Mesendoderm (in vitro differentiated cells): Measurements from ENCODE around the gene CAMSAP2.
"Not testable (repeated sequence)": the region's sequence is repeated elsewhere in the genome, so short reads cannot be mapped to it uniquely, and the experiment has no call there.

ENCODE experiments used
- DNase-seq: peaks from one replicate; pipeline ENCODE4 v3.0.0; 2013
- H2AK5ac ChIP-seq: 2 replicates; pipeline ENCODE4 v1.6.1; 2013; ENCODE audit warnings: low read length, inconsistent platforms
- H2BK120ac ChIP-seq: 2 replicates; pipeline ENCODE4 v1.6.1; 2013; ENCODE audit warnings: low read depth, mild to moderate bottlenecking, low read length, moderate library complexity, mixed read lengths
- H2BK15ac ChIP-seq: replicated peaks from 2 replicates; pipeline ENCODE4 v1.6.1; 2013; ENCODE audit warnings: low read depth, mild to moderate bottlenecking, moderate library complexity
- H2BK5ac ChIP-seq: 2 replicates; pipeline ENCODE4 v1.6.1; 2013; ENCODE audit warnings: low read length, inconsistent platforms
- H3K18ac ChIP-seq: 2 replicates; pipeline ENCODE4 v1.6.1; 2013; ENCODE audit warnings: mild to moderate bottlenecking, low read length, mixed read lengths
- H3K23ac ChIP-seq: one replicate; pipeline ENCODE4 v1.6.1; 2013; ENCODE audit warnings: low read length
- H3K27ac ChIP-seq: 2 replicates; pipeline ENCODE4 v1.5.1; 2013; ENCODE audit warnings: low read depth, mild to moderate bottlenecking, inconsistent platforms, low read length, moderate library complexity
- H3K27me3 ChIP-seq: 2 replicates; pipeline ENCODE4 v1.6.1; 2013; ENCODE audit warnings: low read length, control low read depth, mild to moderate bottlenecking, inconsistent platforms; ENCODE audit not compliant: insufficient read depth, poor library complexity
- H3K36me3 ChIP-seq: 2 replicates; pipeline ENCODE4 v1.6.1; 2013; ENCODE audit warnings: low read length, inconsistent platforms; ENCODE audit not compliant: control insufficient read depth, insufficient read depth
- H3K4ac ChIP-seq: one replicate; pipeline ENCODE4 v1.6.1; 2013; ENCODE audit warnings: low read depth, mild to moderate bottlenecking, low read length, moderate library complexity
- H3K4me1 ChIP-seq: 2 replicates; pipeline ENCODE4 v1.6.1; 2013; ENCODE audit warnings: low read depth, low read length, inconsistent platforms; ENCODE audit not compliant: control insufficient read depth
- H3K4me2 ChIP-seq: 2 replicates; pipeline ENCODE4 v1.6.1; 2013; ENCODE audit warnings: low read length
- H3K4me3 ChIP-seq: 2 replicates; pipeline ENCODE4 v1.5.1; 2013; ENCODE audit warnings: mild to moderate bottlenecking, low read length
- H3K56ac ChIP-seq: one replicate; pipeline ENCODE4 v1.6.1; 2013; ENCODE audit warnings: low read length
- H3K79me1 ChIP-seq: 2 replicates; pipeline ENCODE4 v1.6.1; 2013; ENCODE audit warnings: low read length, inconsistent platforms
- H3K79me2 ChIP-seq: 2 replicates; pipeline ENCODE4 v1.6.1; 2013; ENCODE audit warnings: mild to moderate bottlenecking, low read length; ENCODE audit not compliant: control insufficient read depth, insufficient read depth
- H3K9ac ChIP-seq: 2 replicates; pipeline ENCODE4 v1.6.1; 2013; ENCODE audit warnings: low read length, inconsistent platforms
- H4K5ac ChIP-seq: one replicate; pipeline ENCODE4 v1.6.1; 2013; ENCODE audit warnings: low read length
- H4K8ac ChIP-seq: one replicate; pipeline ENCODE4 v1.6.1; 2013; ENCODE audit warnings: low read depth, mild to moderate bottlenecking, control low read depth, low read length, moderate library complexity
- WGBS: extraction: QIAGEN DNeasy Blood & Tissue Kit; methylation state at CpG from one replicate; pipeline ENCODE4 v1.1.7; 2013; ENCODE audit warnings: low lambda C conversion rate, missing lambda C conversion rate; ENCODE audit not compliant: insufficient coverage; ENCODE audit errors: extremely low coverage; 5-methylcytosine and 5-hydroxymethylcytosine counted together

CAMSAP2 gene

DNA sequence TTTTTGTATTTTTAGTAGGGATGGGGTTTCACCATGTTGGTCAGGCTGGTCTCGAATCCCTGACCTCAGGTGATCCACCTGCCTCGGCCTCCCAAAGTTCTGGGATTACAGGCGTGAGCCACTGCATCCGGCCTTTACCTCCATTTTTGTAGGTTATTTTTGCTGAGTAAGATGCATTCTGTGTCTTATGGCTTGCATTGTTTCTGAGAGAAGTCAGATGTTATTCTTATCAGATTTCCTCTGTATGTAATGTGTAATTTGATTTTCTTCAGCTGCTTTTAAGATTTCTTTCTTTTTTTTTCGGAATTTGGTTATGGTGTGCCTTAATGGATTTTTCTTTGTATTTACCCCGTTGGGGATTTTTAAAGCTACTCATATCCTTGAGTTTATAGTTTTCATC, 52.3 kb downstream of the CAMSAP2 start:
- H3K9ac ChIP-seq, DNase-seq, H3K27ac ChIP-seq, H2BK5ac ChIP-seq, H3K36me3 ChIP-seq, H3K56ac ChIP-seq, H3K23ac ChIP-seq, H3K4ac ChIP-seq, H3K4me1 ChIP-seq, H2BK120ac ChIP-seq, H2AK5ac ChIP-seq, H3K79me2 ChIP-seq, H3K18ac ChIP-seq, H3K27me3 ChIP-seq, H3K79me1 ChIP-seq, H2BK15ac ChIP-seq, H3K4me2 ChIP-seq, H4K5ac ChIP-seq, H4K8ac ChIP-seq, H3K4me3 ChIP-seq: not testable (repeated sequence)
- WGBS, result no CpG with 5 or more reads among the region's 6 CpGs

DNA sequence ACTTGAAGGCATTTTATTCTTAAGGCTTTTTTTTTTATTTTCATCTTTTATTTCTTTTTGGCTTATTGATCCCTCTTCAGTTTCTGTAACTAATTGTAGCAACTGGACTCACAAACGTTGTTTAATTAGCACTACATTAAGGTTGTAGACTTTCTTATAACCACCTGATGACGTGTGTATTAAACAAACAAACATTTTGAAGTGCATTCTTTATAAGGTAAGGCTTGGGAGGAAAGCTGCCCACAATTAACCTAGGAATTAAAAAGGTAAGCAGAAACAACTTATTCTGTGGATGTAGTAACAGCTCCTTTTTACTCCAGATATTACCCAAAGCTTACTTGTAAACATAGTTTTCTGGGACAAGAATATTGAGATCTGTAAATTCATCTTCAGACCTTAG, 55.0 kb downstream of the CAMSAP2 start:
- peaks cover 1% of the 10 kb centered on the region for H3K79me1 ChIP-seq
- no peak overlapping the region for H3K27ac ChIP-seq
- no peak overlapping the region for H3K56ac ChIP-seq
- H3K36me3 ChIP-seq, result no peaks in the 10 kb centered on the region
- H4K5ac ChIP-seq, result no peak overlapping the region
- no peak overlapping the region for H4K8ac ChIP-seq
- H2BK5ac ChIP-seq, result no peak overlapping the region
- H3K4me1 ChIP-seq, result no peaks in the 10 kb centered on the region
- no peak overlapping the region for H3K4me3 ChIP-seq
- H2AK5ac ChIP-seq, result no peak overlapping the region
- H2BK120ac ChIP-seq, result no peak overlapping the region
- no peaks in the 10 kb centered on the region for H3K27me3 ChIP-seq
- no peak overlapping the region for H3K18ac ChIP-seq
- no CpG with 5 or more reads among the region's 2 CpGs for WGBS
- H3K4ac ChIP-seq, result no peak overlapping the region
- no peak overlapping the region for H3K4me2 ChIP-seq
- H3K9ac ChIP-seq, result no peak overlapping the region
- H3K23ac ChIP-seq, result no peak overlapping the region
- H2BK15ac ChIP-seq, result no peak overlapping the region
- H3K79me2 ChIP-seq, result peaks cover 1% of the 10 kb centered on the region
- DNase-seq, result no peak

DNA sequence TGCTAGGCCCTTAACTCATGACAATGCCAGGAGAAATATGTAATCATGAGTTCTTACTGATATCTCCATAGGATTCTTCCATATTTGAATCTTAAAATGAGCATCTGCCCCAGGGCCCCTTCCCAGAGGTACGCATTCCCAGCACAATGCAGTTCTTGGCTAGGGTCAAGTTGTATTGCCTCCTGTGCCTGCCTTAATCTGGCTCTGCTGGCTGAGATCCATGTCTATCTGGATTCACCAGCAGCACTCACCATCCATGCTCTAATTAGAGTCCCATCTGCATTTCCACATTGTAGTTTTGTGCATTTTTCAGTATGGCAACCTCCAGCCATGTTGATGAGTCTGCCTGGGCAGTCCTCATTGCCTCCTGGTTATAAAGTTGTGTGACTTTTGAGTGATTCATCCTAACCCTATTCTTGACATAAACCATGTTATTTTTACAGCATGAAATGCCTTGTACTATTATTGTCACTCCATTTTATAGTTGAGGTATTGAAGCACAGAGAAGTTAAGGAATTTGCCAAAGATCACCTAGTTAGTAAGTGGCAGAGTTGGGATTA, 55.9 kb downstream of the CAMSAP2 start:
- Histone ChIP-seq H3K4me2 (no peak overlapping the region), H2BK120ac (no peak overlapping the region), H3K27ac (no peak overlapping the region), H3K9ac (no peak overlapping the region), H3K4me1 (no peaks in the 10 kb centered on the region), H3K4ac (no peak overlapping the region), H3K56ac (no peak overlapping the region), H3K79me2 (peaks cover 1% of the 10 kb centered on the region), H2BK5ac (no peak overlapping the region), H2BK15ac (no peak overlapping the region), H3K23ac (no peak overlapping the region), H3K4me3 (no peak overlapping the region), H3K27me3 (no peaks in the 10 kb centered on the region), H2AK5ac (no peak overlapping the region), H3K36me3 (no peaks in the 10 kb centered on the region), H4K8ac (peak overlapping the region; percentile 13), H4K5ac (no peak overlapping the region), H3K18ac (no peak overlapping the region), H3K79me1 (peaks cover 1% of the 10 kb centered on the region)
- DNase-seq, result no peak
- WGBS, result no CpG with 5 or more reads among the region's 1 CpG

DNA sequence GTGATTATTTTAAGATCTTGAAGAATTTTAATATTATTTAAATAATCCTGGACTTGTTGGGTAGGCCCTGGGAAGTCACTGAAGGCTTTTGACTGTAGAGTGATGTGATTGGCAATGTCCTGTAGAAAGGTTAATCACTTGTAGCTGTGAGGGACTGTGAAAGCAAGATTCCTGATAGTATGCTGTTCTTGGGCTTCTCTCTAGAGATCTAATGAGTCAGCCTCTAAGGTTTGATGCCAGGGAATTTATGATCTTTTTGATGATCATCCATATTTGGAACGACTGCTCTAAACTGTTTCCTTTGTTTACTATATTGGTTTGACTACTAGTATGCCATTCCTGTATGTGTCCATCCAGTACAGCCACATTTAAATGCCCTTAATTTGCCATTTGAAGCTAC, 56.5 kb downstream of the CAMSAP2 start:
- Histone ChIP-seq H3K27ac (no peak overlapping the region), H4K8ac (no peak overlapping the region), H2AK5ac (no peak overlapping the region), H2BK5ac (no peak overlapping the region), H3K36me3 (no peaks in the 10 kb centered on the region), H4K5ac (no peak overlapping the region), H3K4me3 (no peak overlapping the region), H3K18ac (no peak overlapping the region), H3K56ac (no peak overlapping the region), H3K79me2 (peaks cover 1% of the 10 kb centered on the region), H2BK15ac (no peak overlapping the region), H3K23ac (no peak overlapping the region), H3K27me3 (no peaks in the 10 kb centered on the region), H3K4ac (no peak overlapping the region), H3K4me1 (no peaks in the 10 kb centered on the region), H3K79me1 (peaks cover 1% of the 10 kb centered on the region), H3K4me2 (no peak overlapping the region), H3K9ac (no peak overlapping the region), H2BK120ac (no peak overlapping the region)
- no CpG with 5 or more reads among the region's 1 CpG for WGBS
- DNase-seq, result no peak

DNA sequence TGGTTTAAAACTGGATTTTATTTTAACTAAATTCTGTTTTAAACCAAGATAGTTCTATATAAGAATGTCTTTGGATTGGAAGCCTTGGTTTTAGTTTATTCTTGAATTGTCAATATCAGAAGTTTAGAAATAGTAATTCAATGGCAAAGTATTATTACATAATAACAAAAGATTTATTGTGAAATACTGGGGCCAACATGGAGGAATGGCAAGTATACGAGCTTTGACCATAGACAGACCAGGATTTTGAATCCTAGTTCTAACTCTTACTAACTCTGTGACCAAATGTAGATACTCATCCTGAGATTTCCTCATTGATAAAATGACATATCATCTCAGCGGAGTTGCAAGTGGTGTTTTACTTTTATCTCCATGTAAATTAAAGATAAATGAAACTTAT, 63.3 kb downstream of the CAMSAP2 start:
- no peaks in the 10 kb centered on the region for H3K4me1 ChIP-seq
- no peak overlapping the region for H3K4me3 ChIP-seq
- no peak overlapping the region for H3K56ac ChIP-seq
- WGBS, result no CpG with 5 or more reads among the region's 2 CpGs
- no peak overlapping the region for H3K18ac ChIP-seq
- H3K23ac ChIP-seq, result no peak overlapping the region
- DNase-seq, result no peak
- H3K27me3 ChIP-seq, result no peaks in the 10 kb centered on the region
- no peak overlapping the region for H3K27ac ChIP-seq
- H3K79me1 ChIP-seq, result no peaks in the 10 kb centered on the region
- no peak overlapping the region for H4K5ac ChIP-seq
- H2AK5ac ChIP-seq, result no peak overlapping the region
- no peaks in the 10 kb centered on the region for H3K36me3 ChIP-seq
- H3K4ac ChIP-seq, result no peak overlapping the region
- no peak overlapping the region for H3K4me2 ChIP-seq
- no peaks in the 10 kb centered on the region for H3K79me2 ChIP-seq
- H3K9ac ChIP-seq, result no peak overlapping the region
- no peak overlapping the region for H2BK120ac ChIP-seq
- H2BK15ac ChIP-seq, result no peak overlapping the region
- H4K8ac ChIP-seq, result no peak overlapping the region
- no peak overlapping the region for H2BK5ac ChIP-seq

DNA sequence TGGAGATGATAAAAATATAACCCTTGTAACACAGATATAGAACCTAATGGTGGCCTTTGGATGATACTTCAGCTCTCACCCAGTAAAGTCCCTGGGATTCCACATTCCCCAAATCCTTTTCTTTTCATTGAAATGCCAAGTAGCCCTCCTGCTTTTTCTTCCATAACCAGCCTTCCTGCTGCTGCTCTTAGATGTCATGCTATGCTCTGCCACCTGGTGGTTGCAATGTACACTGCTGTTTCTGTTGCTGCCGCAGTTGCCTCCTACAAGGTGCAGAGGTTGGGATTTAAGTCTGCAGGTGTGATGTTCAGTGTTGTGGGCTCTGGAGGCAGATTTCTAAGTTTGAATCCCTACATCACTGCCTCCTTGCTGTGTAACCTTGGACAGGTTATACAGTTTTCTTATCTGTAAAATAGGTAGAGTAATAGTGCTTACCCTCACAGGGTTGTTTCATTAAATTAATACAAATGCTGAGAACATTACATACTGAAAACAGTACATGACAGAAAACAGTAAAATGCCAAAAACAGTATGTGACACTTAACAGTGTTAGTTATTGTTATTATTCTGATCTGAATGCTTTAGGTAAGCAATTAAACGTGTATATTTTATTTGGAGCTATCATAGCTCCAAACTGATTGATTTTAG, 64.3 kb downstream of the CAMSAP2 start:
- Histone ChIP-seq H3K18ac (no peak overlapping the region), H2BK15ac (no peak overlapping the region), H3K4me2 (no peak overlapping the region), H3K4me1 (no peaks in the 10 kb centered on the region), H3K36me3 (no peaks in the 10 kb centered on the region), H3K27ac (no peak overlapping the region), H3K27me3 (no peaks in the 10 kb centered on the region), H3K9ac (no peak overlapping the region), H3K79me1 (no peaks in the 10 kb centered on the region), H4K5ac (no peak overlapping the region), H2BK5ac (no peak overlapping the region), H3K4ac (no peak overlapping the region), H3K56ac (no peak overlapping the region), H4K8ac (no peak overlapping the region), H2AK5ac (no peak overlapping the region), H2BK120ac (no peak overlapping the region), H3K23ac (no peak overlapping the region), H3K79me2 (no peaks in the 10 kb centered on the region), H3K4me3 (no peak overlapping the region)
- peak; percentile 96 for DNase-seq
- no CpG with 5 or more reads among the region's 2 CpGs for WGBS
